HepG2 (cell line): Measurements from ENCODE around the gene LINC00237. TPM values are rescaled to one million over a fixed set of nuclear protein-coding genes. Genes with fewer than 3 reads are reported as not detected.
A peak's percentile ranks its signal among the peaks of the same experiment; 100 is the strongest.

Experiments
- ATAC-seq: fragments of 200-7000 bp; cut with Tn5 transposase; 3 replicates; pipeline ENCODE4 v1.9.1; 2020; ENCODE audit warnings: mild to moderate bottlenecking, moderate library complexity
- BruUV-seq: library from RNA; stranded (reverse); fragments of 400-500 nt; replicated peaks from 2 replicates; lab custom pipeline; 2021; lab: Mats Ljungman, UMichigan
- CTCF ChIA-PET: fragments of 300-600 bp; formaldehyde crosslinking; extraction: SDS; loops from one replicate; lab custom pipeline; 2021; ENCODE audit warnings: low total read pairs, inconsistent platforms, low intra/inter-chr PET ratio; lab: Yijun Ruan, JAX
- POLR2A ChIA-PET: fragments of 350-600 bp; sonication (Branson Sonifier 250); formaldehyde crosslinking; loops from one replicate; lab custom pipeline; 2020; ENCODE audit warnings: antibody characterized with exemption, inconsistent platforms; lab: Yijun Ruan, JAX
- DNase-seq: peaks from one replicate; pipeline ENCODE4 v3.0.0-alpha.2; 2015; ENCODE audit warnings: low spot score
- FAIRE-seq: peaks from 3 replicates; lab custom pipeline; 2011; peaks lifted over from hg19 to GRCh38; lab: Jason Lieb, UNC
- H2AFZ ChIP-seq: one replicate; pipeline ENCODE4 v1.6.1; 2011; ENCODE audit warnings: low read length, inconsistent platforms
- H3K27ac ChIP-seq: fragments of 300-600 bp; 3 replicates; pipeline ENCODE4 v1.8.0; 2011; ENCODE audit warnings: mixed run types, mild to moderate bottlenecking, mixed read lengths, low read length, inconsistent platforms; ENCODE audit not compliant: insufficient read depth; ENCODE audit errors: extremely low read length
- H3K27me3 ChIP-seq, 2 experiments: fragments of 200-600 bp in 1 of 2; 2 replicates in 1 of 2; 3 replicates in 1 of 2; pipeline versions ENCODE4 v1.6.0 to v1.8.0; 2011; ENCODE audit warnings: low read length in 2 of 2, mild to moderate bottlenecking in 2 of 2, moderate library complexity in 2 of 2, inconsistent platforms in 1 of 2; ENCODE audit not compliant: insufficient read depth in 2 of 2, control insufficient read depth in 1 of 2
- H3K36me3 ChIP-seq, 2 experiments: fragments of 200-600 bp in 1 of 2; replicated peaks in 1 of 2; 2 replicates in 1 of 2; 3 replicates in 1 of 2; pipeline versions ENCODE4 v1.5.1 to v1.8.0; 2011; ENCODE audit warnings: low read length in 2 of 2, inconsistent platforms in 1 of 2; ENCODE audit not compliant: insufficient read depth in 2 of 2, control insufficient read depth in 1 of 2
- H3K4me1 ChIP-seq: 2 replicates; pipeline ENCODE4 v1.5.1; 2012; ENCODE audit warnings: low read length, inconsistent platforms; ENCODE audit not compliant: insufficient read depth
- H3K4me2 ChIP-seq: 2 replicates; pipeline ENCODE4 v1.6.0; 2011; ENCODE audit warnings: low read depth, low read length, inconsistent platforms
- H3K4me3 ChIP-seq, 3 experiments: fragments of 200-600 bp in 1 of 3; sonication (generic), shearing (Covaris generic) in 1 of 3; replicated peaks in 1 of 3; 2 replicates each; pipeline ENCODE4 v1.5.1; 2011 to 2016; ENCODE audit warnings: low read length in 3 of 3, inconsistent platforms in 2 of 3, low read depth in 2 of 3, mild to moderate bottlenecking in 2 of 3, control low read depth in 1 of 3, mixed read lengths in 1 of 3; ENCODE audit not compliant: insufficient read depth in 1 of 3
- H3K79me2 ChIP-seq: one replicate; pipeline ENCODE4 v1.6.1; 2011; ENCODE audit warnings: low read length, inconsistent platforms; ENCODE audit not compliant: insufficient read depth
- H3K9ac ChIP-seq: 2 replicates; pipeline ENCODE4 v1.6.0; 2011; ENCODE audit warnings: mild to moderate bottlenecking, low read depth, low read length, inconsistent platforms; ENCODE audit not compliant: insufficient read depth
- H3K9me3 ChIP-seq: 2 replicates; pipeline ENCODE4 v1.5.1; 2012; ENCODE audit warnings: mild to moderate bottlenecking, low read length
- H4K20me1 ChIP-seq: 2 replicates; pipeline ENCODE4 v1.6.0; 2011; ENCODE audit warnings: inconsistent platforms, mild to moderate bottlenecking, low read length, moderate library complexity; ENCODE audit not compliant: insufficient read depth
- ATAD3A ChIP-seq: sonication (generic); formaldehyde crosslinking; IDR thresholded peaks from 2 replicates; pipeline ENCODE4 v1.4.0; 2020; ENCODE audit warnings: missing genetic modification reagents
- FOXC1 ChIP-seq: sonication (generic); formaldehyde crosslinking; IDR thresholded peaks from 2 replicates; pipeline ENCODE4 v1.8.0; 2022; ENCODE audit warnings: mild to moderate bottlenecking, missing genetic modification reagents, borderline replicate concordance
- MYNN ChIP-seq: sonication (generic); formaldehyde crosslinking; IDR thresholded peaks from 2 replicates; pipeline ENCODE4 v1.4.0; 2020; ENCODE audit warnings: mild to moderate bottlenecking, low read depth, missing genetic modification reagents
- NCOR1 ChIP-seq: fragments of 200-600 bp; sonication (generic); IDR thresholded peaks from 2 replicates; pipeline ENCODE4 v1.7.0; 2017; ENCODE audit warnings: antibody characterized with exemption, low read length, borderline replicate concordance
- RNF2 ChIP-seq: fragments of 450-650 bp; conservative IDR thresholded peaks from 2 replicates; pipeline ENCODE4 v1.6.1; 2016; ENCODE audit warnings: low read depth
- SP1 ChIP-seq, 2 experiments: fragments of 450-650 bp in 1 of 2; sonication (generic) in 1 of 2; formaldehyde crosslinking in 1 of 2; IDR thresholded peaks; 2 replicates each; pipeline versions ENCODE4 v1.4.0 to v1.6.1; 2016 to 2020; ENCODE audit warnings: missing genetic modification reagents in 1 of 2
- XBP1 ChIP-seq: sonication (generic); formaldehyde crosslinking; IDR thresholded peaks from 2 replicates; pipeline ENCODE4 v1.5.0; 2020; ENCODE audit warnings: missing genetic modification reagents
- ZFY ChIP-seq: sonication (generic); formaldehyde crosslinking; IDR thresholded peaks from 2 replicates; pipeline ENCODE4 v1.4.0; 2020; ENCODE audit warnings: missing genetic modification reagents
- ZNF713 ChIP-seq: sonication (generic); formaldehyde crosslinking; IDR thresholded peaks from 2 replicates; pipeline ENCODE4 v1.4.0; 2020; ENCODE audit warnings: mild to moderate bottlenecking, missing genetic modification reagents
- ZNF775 ChIP-seq: sonication (generic); formaldehyde crosslinking; IDR thresholded peaks from 2 replicates; pipeline ENCODE4 v1.4.0; 2020; ENCODE audit warnings: missing genetic modification reagents, mild to moderate bottlenecking, moderate library complexity, borderline replicate concordance
- ZSCAN25 ChIP-seq: sonication (generic); formaldehyde crosslinking; IDR thresholded peaks from 2 replicates; pipeline ENCODE4 v1.8.0; 2022; ENCODE audit warnings: mild to moderate bottlenecking, missing genetic modification reagents
- WGBS: methylation state at CpG from one replicate; pipeline ENCODE4 v1.1.6; 2017; ENCODE audit warnings: low lambda C conversion rate; 5-methylcytosine and 5-hydroxymethylcytosine counted together
- in situ Hi-C: cut with HindIII; loops from 2 replicates; pipeline ENCODE4 v1.10.0; 2017; ENCODE audit warnings: low pct_unique_long_range_greater_than_20kb; ENCODE audit not compliant: extremely low pct_ligation_motif_present
- intact Hi-C: fragments of 100-400 bp; cut with micrococcal nuclease; formaldehyde crosslinking; loops from one replicate; pipeline ENCODE4 v1.10.0; 2022; ENCODE audit not compliant: unreplicated experiment
- polyA plus RNA-seq, 8 experiments: library from polyadenylated mRNA; depleted of rRNA in 3 of 8; stranded (reverse) in 7 of 8; unstranded in 1 of 8; fragments of >200 nt; fragmentation: Illumina TruSeq in 4 of 8; extraction: Trizol in 4 of 8; gene quantifications; 2 replicates each; pipeline versions ENCODE4 v1.2.1 to v1.2.3, GENCODE V29; 2011 to 2016; ENCODE audit warnings: low read depth in 4 of 8, missing spikeins in 1 of 8, mixed read lengths in 1 of 8; ENCODE audit not compliant: insufficient read depth in 1 of 8
- total RNA-seq, 5 experiments: library from RNA; depleted of rRNA; stranded (reverse); fragments of >200 nt; fragmentation: Illumina TruSeq; extraction: Trizol; gene quantifications; 2 replicates each; pipeline ENCODE4 v1.2.3, GENCODE V29; 2016; ENCODE audit warnings: low read depth in 1 of 5
- TF ChIP-seq, protein P1 (sequence below): sonication (generic); formaldehyde crosslinking; IDR thresholded peaks from 2 replicates; pipeline ENCODE4 v1.5.1; 2020; ENCODE audit warnings: missing genetic modification reagents, mild to moderate bottlenecking, borderline replicate concordance
- TF ChIP-seq, protein P2 (sequence below): sonication (generic); formaldehyde crosslinking; IDR thresholded peaks from 2 replicates; pipeline ENCODE4 v1.5.1; 2020; ENCODE audit warnings: missing genetic modification reagents, mild to moderate bottlenecking, borderline replicate concordance
- TF ChIP-seq, protein P3 (sequence below): sonication (generic); formaldehyde crosslinking; IDR thresholded peaks from 2 replicates; pipeline ENCODE4 v1.4.0; 2020; ENCODE audit warnings: missing genetic modification reagents, mild to moderate bottlenecking, borderline replicate concordance
- TF ChIP-seq, protein P4 (sequence below): sonication (generic); formaldehyde crosslinking; IDR thresholded peaks from 2 replicates; pipeline ENCODE4 v1.9.0; 2022; ENCODE audit warnings: low read depth, missing genetic modification reagents

LINC00237 gene
- total and polyA plus RNA-seq, 2 of the 13 experiments (the other 11 are each of a cell fraction or from before 2014, with no cell fraction given): not detected

DNA sequence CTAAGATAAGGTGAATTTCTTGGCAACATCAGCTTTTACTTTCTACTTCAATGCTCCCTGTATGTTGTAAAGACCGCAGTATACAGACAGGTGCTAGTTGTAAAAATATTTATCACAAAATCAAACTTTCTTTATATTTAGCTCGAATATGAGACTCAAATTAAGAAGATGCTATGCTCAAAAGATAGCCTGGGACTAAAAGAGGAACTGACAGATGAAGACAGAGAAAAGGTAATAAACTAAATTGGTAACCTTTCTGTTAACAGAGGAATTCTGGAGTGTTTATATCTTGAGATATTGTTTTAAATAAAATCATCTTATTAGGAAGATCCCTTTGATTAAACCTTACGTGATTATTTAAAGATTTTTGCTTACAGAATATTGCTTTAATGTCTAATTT lies 39.3 kb upstream of the LINC00237 start:
- Histone ChIP-seq H3K27me3 (no peaks in the 10 kb centered on the region), H3K9me3 (no peaks in the 10 kb centered on the region), H3K27ac (no peak overlapping the region), H3K4me1 (peaks cover under 1% of the 10 kb centered on the region), H3K79me2 (no peaks in the 10 kb centered on the region), H3K4me3 (no peak overlapping the region), H3K9ac (no peak overlapping the region), H2AFZ (no peak overlapping the region), H4K20me1 (no peaks in the 10 kb centered on the region), H3K36me3 (peaks cover 19 to 71% of the 10 kb centered on the region in 2 experiments), H3K4me2 (no peak overlapping the region)
- ATAC-seq: no peak
- intact Hi-C loops: no loop called here
- 94% methylated on average over 3 of the region's 3 CpGs for WGBS
- ChIA-PET POLR2A (no interaction called here), CTCF (no interaction called here)
- no TSS peak for BruUV-seq
- in situ Hi-C loops: no loop called here
- peak; percentile 50 for FAIRE-seq
- DNase-seq: no peak
- TF ChIP-seq, protein P1, sequence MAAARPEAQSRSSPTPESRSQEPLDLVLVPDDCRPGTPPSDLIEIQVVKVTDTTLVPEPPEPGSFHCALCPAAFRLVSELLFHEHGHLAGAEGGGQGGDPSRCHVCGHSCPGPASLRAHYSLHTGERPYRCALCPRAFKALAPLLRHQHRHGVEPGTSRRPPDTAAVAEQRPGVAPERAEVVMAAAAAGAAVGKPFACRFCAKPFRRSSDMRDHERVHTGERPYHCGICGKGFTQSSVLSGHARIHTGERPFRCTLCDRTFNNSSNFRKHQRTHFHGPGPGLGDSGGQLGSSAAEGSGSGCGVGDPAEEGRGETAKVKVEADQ: no peak
- TF ChIP-seq XBP1 (CRISPR knock-in tag): no peak
- no peak for TF ChIP-seq SP1 (IDR thresholded peaks at IDR 0.05)
- no peak for TF ChIP-seq SP1 (CRISPR knock-in tag; IDR thresholded peaks at IDR 0.05)
- TF ChIP-seq, protein P2, sequence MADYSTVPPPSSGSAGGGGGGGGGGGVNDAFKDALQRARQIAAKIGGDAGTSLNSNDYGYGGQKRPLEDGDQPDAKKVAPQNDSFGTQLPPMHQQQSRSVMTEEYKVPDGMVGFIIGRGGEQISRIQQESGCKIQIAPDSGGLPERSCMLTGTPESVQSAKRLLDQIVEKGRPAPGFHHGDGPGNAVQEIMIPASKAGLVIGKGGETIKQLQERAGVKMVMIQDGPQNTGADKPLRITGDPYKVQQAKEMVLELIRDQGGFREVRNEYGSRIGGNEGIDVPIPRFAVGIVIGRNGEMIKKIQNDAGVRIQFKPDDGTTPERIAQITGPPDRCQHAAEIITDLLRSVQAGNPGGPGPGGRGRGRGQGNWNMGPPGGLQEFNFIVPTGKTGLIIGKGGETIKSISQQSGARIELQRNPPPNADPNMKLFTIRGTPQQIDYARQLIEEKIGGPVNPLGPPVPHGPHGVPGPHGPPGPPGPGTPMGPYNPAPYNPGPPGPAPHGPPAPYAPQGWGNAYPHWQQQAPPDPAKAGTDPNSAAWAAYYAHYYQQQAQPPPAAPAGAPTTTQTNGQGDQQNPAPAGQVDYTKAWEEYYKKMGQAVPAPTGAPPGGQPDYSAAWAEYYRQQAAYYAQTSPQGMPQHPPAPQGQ (CRISPR knock-in tag): no peak
- TF ChIP-seq ZNF713: no peak
- no peak for TF ChIP-seq ATAD3A (CRISPR knock-in tag)
- TF ChIP-seq, protein P3, sequence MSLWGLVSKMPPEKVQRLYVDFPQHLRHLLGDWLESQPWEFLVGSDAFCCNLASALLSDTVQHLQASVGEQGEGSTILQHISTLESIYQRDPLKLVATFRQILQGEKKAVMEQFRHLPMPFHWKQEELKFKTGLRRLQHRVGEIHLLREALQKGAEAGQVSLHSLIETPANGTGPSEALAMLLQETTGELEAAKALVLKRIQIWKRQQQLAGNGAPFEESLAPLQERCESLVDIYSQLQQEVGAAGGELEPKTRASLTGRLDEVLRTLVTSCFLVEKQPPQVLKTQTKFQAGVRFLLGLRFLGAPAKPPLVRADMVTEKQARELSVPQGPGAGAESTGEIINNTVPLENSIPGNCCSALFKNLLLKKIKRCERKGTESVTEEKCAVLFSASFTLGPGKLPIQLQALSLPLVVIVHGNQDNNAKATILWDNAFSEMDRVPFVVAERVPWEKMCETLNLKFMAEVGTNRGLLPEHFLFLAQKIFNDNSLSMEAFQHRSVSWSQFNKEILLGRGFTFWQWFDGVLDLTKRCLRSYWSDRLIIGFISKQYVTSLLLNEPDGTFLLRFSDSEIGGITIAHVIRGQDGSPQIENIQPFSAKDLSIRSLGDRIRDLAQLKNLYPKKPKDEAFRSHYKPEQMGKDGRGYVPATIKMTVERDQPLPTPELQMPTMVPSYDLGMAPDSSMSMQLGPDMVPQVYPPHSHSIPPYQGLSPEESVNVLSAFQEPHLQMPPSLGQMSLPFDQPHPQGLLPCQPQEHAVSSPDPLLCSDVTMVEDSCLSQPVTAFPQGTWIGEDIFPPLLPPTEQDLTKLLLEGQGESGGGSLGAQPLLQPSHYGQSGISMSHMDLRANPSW (CRISPR knock-in tag): no peak
- no peak for TF ChIP-seq FOXC1 (CRISPR knock-in tag)
- TF ChIP-seq, protein P4, sequence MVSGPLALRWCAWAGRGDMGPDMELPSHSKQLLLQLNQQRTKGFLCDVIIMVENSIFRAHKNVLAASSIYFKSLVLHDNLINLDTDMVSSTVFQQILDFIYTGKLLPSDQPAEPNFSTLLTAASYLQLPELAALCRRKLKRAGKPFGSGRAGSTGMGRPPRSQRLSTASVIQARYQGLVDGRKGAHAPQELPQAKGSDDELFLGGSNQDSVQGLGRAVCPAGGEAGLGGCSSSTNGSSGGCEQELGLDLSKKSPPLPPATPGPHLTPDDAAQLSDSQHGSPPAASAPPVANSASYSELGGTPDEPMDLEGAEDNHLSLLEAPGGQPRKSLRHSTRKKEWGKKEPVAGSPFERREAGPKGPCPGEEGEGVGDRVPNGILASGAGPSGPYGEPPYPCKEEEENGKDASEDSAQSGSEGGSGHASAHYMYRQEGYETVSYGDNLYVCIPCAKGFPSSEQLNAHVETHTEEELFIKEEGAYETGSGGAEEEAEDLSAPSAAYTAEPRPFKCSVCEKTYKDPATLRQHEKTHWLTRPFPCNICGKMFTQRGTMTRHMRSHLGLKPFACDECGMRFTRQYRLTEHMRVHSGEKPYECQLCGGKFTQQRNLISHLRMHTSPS (CRISPR knock-in tag): no peak
- TF ChIP-seq NCOR1: no peak
- TF ChIP-seq MYNN (CRISPR knock-in tag): no peak
- TF ChIP-seq ZSCAN25: no peak
- TF ChIP-seq ZNF775 (CRISPR knock-in tag): no peak
- no peak for TF ChIP-seq ZFY (CRISPR knock-in tag)
- no peak for TF ChIP-seq RNF2
